22Rv1 (cell line): ENCODE results near the gene EPN1.

Experiments used
- ZFX ChIP-seq: fragments of 450-650 bp; IDR thresholded peaks from 2 replicates; pipeline ENCODE4 v1.6.1; 2017; ENCODE audit warnings: antibody characterized with exemption, borderline replicate concordance
- TF ChIP-seq, protein P1 (sequence below): fragments of 450-650 bp; IDR thresholded peaks from 2 replicates; pipeline ENCODE4 v1.5.1; 2017; ENCODE audit warnings: mild to moderate bottlenecking

- TF ChIP-seq, protein P1, sequence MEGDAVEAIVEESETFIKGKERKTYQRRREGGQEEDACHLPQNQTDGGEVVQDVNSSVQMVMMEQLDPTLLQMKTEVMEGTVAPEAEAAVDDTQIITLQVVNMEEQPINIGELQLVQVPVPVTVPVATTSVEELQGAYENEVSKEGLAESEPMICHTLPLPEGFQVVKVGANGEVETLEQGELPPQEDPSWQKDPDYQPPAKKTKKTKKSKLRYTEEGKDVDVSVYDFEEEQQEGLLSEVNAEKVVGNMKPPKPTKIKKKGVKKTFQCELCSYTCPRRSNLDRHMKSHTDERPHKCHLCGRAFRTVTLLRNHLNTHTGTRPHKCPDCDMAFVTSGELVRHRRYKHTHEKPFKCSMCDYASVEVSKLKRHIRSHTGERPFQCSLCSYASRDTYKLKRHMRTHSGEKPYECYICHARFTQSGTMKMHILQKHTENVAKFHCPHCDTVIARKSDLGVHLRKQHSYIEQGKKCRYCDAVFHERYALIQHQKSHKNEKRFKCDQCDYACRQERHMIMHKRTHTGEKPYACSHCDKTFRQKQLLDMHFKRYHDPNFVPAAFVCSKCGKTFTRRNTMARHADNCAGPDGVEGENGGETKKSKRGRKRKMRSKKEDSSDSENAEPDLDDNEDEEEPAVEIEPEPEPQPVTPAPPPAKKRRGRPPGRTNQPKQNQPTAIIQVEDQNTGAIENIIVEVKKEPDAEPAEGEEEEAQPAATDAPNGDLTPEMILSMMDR = no peak
- TF ChIP-seq ZFX = no peak
Measured at GRCh38 chr19:55695511-55696290, 20.7 kb downstream of the EPN1 start.
